HG03457 (cell line): ENCODE data around the gene STARD4.

Experiments used
- ATAC-seq: cut with Tn5 transposase; IDR thresholded peaks from one replicate; pipeline ENCODE4 v1.9.1; 2021; ENCODE audit warnings: moderate number of reproducible peaks; ENCODE audit not compliant: unreplicated experiment

STARD4 gene

GRCh38 chr5:111512375-111513130, at the start of gene STARD4:
TSS of gene STARD4 (minus strand) at chr5:111512535. CDS start at chr5:111507433, 5,102 bp downstream.
- ATAC-seq: peak; percentile 89

- no peak for ATAC-seq
Measured at GRCh38 chr5:111559680-111560079, 47.3 kb upstream of the STARD4 start.

- no peak for ATAC-seq
Measured at GRCh38 chr5:111557686-111558085, 45.4 kb upstream of the STARD4 start.

- no peak for ATAC-seq
Measured at GRCh38 chr5:111557111-111557510, 44.8 kb upstream of the STARD4 start.

- no peak for ATAC-seq
Measured at GRCh38 chr5:111556501-111556900, 44.2 kb upstream of the STARD4 start.

GRCh38 chr5:111555760-111556159, 43.4 kb upstream of the STARD4 start:
- ATAC-seq: no peak

GRCh38 chr5:111553868-111554267, 41.5 kb upstream of the STARD4 start:
- no peak for ATAC-seq

- no peak for ATAC-seq
Measured at GRCh38 chr5:111552896-111553295, 40.6 kb upstream of the STARD4 start.

GRCh38 chr5:111552492-111552891, 40.2 kb upstream of the STARD4 start:
- ATAC-seq: no peak

GRCh38 chr5:111551569-111552275, 39.4 kb upstream of the STARD4 start:
- no peak for ATAC-seq

- no peak for ATAC-seq
Measured at GRCh38 chr5:111551161-111551560, 38.8 kb upstream of the STARD4 start.

- ATAC-seq: no peak
Measured at GRCh38 chr5:111550282-111551020, 38.1 kb upstream of the STARD4 start.

- no peak for ATAC-seq
Measured at GRCh38 chr5:111548992-111549649, 36.8 kb upstream of the STARD4 start.

GRCh38 chr5:111548348-111548950, 36.1 kb upstream of the STARD4 start:
- ATAC-seq: no peak

- no peak for ATAC-seq
Measured at GRCh38 chr5:111545031-111545430, 32.7 kb upstream of the STARD4 start.

- ATAC-seq: no peak
Measured at GRCh38 chr5:111537141-111538024, 25.0 kb upstream of the STARD4 start.

- ATAC-seq: no peak
Measured at GRCh38 chr5:111535879-111536549, 23.7 kb upstream of the STARD4 start.

GRCh38 chr5:111532886-111533582, 20.7 kb upstream of the STARD4 start:
- ATAC-seq: no peak
